Mammary epithelial cell (primary cell): ENCODE data around the gene SAP30L.

Source experiments
- CTCF ChIP-seq, 2 donors: IDR thresholded peaks in 1 of 2; conservative IDR thresholded peaks in 1 of 2; 2 replicates each; pipeline ENCODE4 v1.5.1; 2011 to 2012; ENCODE audit warnings: inconsistent platforms in 2 of 2, low read length in 2 of 2, mild to moderate bottlenecking in 2 of 2, control low read depth in 1 of 2, low read depth in 1 of 2; ENCODE audit not compliant: insufficient read depth in 1 of 2; ENCODE audit errors: extremely low read depth in 1 of 2
- EZH2 ChIP-seq: IDR thresholded peaks from 2 replicates; pipeline ENCODE4 v1.6.1; 2012; ENCODE audit warnings: low read length, inconsistent platforms, borderline replicate concordance

- TF ChIP-seq CTCF (conservative IDR thresholded peaks at IDR 0.05 in 1 of 2, IDR thresholded peaks at IDR 0.05 in 1 of 2; ENCODE audit: extremely low read depth in 1 of 2, insufficient read depth in 1 of 2, low read depth in 1 of 2, low read length in 2 of 2), result no peak
- TF ChIP-seq EZH2, result peak; percentile 69
Measured at GRCh38 chr5:154472871-154473580, 27.2 kb downstream of the SAP30L start.
